HG03025 (cell line): ENCODE data around the gene TUBB2A.
A peak's percentile ranks its signal among the peaks of the same experiment; 100 is the strongest.

Experiments used
- ATAC-seq: cut with Tn5 transposase; IDR thresholded peaks from one replicate; pipeline ENCODE4 v1.9.1; 2021; ENCODE audit warnings: mild to moderate bottlenecking, moderate library complexity; ENCODE audit not compliant: unreplicated experiment, low FRiP score

The TUBB2A gene

GRCh38 chr6:3125815-3126214 is 31.5 kb downstream of the TUBB2A start:
- ATAC-seq, result no peak

GRCh38 chr6:3124667-3125066 is 32.7 kb downstream of the TUBB2A start:
- ATAC-seq, result no peak

GRCh38 chr6:3122823-3123182 is 34.5 kb downstream of the TUBB2A start:
- no peak for ATAC-seq

- ATAC-seq, result no peak
Measured at GRCh38 chr6:3120765-3121089, 36.6 kb downstream of the TUBB2A start.

DNA sequence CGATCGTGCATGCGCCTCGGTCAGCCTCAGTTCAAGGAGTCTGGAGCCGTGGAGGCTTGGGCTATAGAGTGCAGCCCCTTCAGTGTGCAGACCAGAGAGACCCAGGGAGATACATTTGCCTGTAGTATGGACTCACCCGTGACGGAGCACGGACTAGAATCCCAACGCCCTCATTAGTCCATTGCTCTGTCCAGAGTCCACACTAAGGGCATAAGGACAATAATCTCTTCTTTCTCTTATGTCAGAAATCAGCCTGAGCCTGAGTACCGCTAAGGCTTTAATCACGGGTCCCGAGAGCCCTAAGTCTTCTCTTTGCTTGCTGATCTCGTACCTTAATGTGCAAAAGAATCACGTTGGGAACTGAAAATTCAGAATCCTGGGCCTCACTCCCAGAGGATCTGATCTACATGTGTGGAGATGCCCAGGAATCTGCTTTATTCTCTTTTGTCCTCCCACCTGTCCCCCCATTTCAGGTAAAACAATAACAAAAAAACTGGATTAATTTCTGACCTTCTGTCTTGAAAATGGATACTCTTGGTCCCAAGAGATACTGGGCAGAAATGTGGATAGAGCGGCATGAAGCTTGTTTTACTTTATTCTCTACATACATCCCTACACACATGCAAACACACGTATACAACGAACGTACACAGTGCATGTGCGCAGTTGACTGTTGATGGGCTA is 38.2 kb downstream of the TUBB2A start:
- ATAC-seq, result peak; percentile 25

- ATAC-seq, result peak; percentile 97
Measured at GRCh38 chr6:3118353-3119039, 38.8 kb downstream of the TUBB2A start, which contains the start of gene BPHL. BPHL (plus strand) TSS chr6:3118711; CDS start chr6:3118741, 30 bp downstream.

DNA sequence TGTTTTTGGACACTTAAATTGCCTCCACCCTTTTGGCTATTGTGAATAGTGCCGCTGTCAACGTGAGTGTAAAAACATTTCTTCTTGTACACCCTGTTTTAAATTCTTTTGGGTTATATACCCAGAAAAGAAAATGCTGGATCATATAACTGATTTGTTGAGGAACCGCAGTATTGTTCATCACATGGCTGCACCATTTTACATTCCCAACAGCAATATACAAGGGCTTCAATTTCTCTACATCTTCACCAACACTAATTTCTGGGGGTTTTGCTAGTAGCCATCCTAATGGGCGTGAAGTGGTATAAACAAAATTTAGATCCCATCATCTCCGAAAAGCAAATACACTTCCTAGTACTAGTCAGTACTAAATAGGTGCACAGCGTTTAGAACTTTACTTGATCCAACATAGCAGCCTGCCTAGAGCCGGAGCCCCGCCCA is 39.4 kb downstream of the TUBB2A start:
- ATAC-seq, result no peak

- ATAC-seq, result no peak
Measured at GRCh38 chr6:3114377-3114776, 43.0 kb downstream of the TUBB2A start.

- ATAC-seq, result no peak
Measured at GRCh38 chr6:3109761-3110160, 47.6 kb downstream of the TUBB2A start.

DNA sequence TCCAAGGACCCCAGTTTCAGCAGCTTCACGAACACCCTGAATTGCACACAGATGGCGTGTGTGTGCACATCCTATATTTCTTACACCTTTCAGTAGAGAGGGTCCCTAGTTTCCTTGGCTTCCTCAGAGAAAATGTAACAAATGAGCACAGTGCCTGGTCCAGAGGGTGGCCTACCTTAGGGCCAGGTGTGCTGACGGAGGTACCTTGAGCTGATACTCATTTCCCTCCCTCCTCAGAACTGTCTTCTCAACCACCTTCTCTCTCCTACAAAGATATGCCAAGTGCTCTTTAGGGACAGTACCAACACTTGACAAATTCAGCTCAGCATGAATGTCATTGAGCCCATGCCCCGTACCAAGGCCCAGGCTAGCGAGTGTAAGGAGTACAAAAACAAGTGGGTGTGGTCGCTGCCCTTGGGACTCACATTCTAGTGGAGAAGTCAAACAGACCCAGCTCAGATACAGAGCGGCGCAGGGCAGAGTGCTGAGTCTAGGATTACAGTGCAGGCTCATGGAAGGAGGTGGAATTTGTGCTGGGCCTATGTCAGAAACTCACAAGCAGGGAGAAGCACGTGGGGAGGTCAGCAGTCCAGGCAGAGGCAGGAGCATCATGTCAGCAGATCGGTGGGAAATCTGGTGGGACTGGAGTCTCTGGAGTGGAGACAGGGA is 48.5 kb downstream of the TUBB2A start:
- no peak for ATAC-seq
